ENCODE data around the gene DDAH1.

Gene DDAH1

DNA sequence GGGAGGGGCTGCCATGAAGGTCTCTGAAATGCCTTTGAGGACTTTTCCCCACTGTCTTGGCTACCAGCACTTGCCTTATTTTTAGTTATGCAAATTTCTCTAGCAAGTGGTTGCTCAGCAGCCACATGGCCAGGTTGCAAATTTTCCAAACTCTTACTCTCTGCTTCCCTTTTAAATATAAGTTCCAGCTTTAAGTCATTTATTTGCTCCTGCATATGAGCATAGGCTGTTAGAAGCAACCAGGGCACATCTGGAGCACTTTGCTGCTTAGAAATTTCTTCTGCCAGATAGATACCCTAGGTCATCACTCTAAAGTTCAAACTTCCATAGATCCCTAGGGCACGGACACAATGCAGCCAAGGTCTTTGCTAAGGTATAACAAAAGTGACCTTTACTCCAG, 44.8 kb downstream of the DDAH1 start:
- ChIA-PET POLR2A (no interaction called here), CTCF (interaction anchor here (1.3 kb wide), 1 partner anchor 16 kb away, joined by 3 read pairs; no protein-coding TSS in a partner anchor)
- TF ChIP-seq, protein P1, sequence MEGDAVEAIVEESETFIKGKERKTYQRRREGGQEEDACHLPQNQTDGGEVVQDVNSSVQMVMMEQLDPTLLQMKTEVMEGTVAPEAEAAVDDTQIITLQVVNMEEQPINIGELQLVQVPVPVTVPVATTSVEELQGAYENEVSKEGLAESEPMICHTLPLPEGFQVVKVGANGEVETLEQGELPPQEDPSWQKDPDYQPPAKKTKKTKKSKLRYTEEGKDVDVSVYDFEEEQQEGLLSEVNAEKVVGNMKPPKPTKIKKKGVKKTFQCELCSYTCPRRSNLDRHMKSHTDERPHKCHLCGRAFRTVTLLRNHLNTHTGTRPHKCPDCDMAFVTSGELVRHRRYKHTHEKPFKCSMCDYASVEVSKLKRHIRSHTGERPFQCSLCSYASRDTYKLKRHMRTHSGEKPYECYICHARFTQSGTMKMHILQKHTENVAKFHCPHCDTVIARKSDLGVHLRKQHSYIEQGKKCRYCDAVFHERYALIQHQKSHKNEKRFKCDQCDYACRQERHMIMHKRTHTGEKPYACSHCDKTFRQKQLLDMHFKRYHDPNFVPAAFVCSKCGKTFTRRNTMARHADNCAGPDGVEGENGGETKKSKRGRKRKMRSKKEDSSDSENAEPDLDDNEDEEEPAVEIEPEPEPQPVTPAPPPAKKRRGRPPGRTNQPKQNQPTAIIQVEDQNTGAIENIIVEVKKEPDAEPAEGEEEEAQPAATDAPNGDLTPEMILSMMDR (IDR thresholded peaks at IDR 0.05; ENCODE audit: control extremely low read depth, extremely low read depth, low read depth, missing control alignments), result no peak
- DNase-seq (ENCODE audit: extremely low spot score), result no peak

GRCh38 chr1:85417876-85418275, 47.1 kb downstream of the DDAH1 start:
- POLR2A ChIA-PET, result no interaction called here
- TF ChIP-seq, protein P1 (IDR thresholded peaks at IDR 0.05; ENCODE audit: control extremely low read depth, extremely low read depth, low read depth, missing control alignments), result no peak
- DNase-seq (ENCODE audit: extremely low spot score), result no peak

GRCh38 chr1:85417017-85417416, 47.9 kb downstream of the DDAH1 start:
- CTCF ChIA-PET, result interaction anchor here (1.6 kb wide), 1 partner anchor 25 kb away, joined by 3 read pairs; no protein-coding TSS in a partner anchor
- DNase-seq (ENCODE audit: extremely low spot score), result no peak
- TF ChIP-seq, protein P1 (IDR thresholded peaks at IDR 0.05; ENCODE audit: control extremely low read depth, extremely low read depth, low read depth, missing control alignments), result no peak
- POLR2A ChIA-PET, result no interaction called here

More at GRCh38 chr1:85417876-85418275, 47.1 kb downstream of the DDAH1 start:
- CTCF ChIA-PET, result interaction anchor here (1.6 kb wide), 1 partner anchor 26 kb away, joined by 3 read pairs; no protein-coding TSS in a partner anchor

DNA sequence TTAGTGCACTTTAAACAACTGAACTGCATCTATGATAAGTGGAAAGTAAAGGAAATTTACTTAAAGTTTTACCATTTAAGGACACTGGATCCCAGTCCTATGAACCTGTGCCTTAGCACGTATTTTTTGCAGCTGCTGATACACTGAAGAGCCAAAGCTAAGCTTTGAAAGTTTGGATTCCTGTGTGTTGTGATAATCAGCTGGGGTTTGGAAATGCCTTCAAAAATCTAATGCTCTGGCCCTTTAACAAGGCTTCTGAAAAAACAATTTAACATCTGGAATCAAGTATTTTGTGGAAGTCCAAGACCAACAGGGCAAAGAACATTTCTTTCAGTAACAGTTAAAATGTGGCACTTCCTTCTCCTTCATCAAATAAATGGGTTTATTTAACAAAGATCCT, 51.8 kb downstream of the DDAH1 start:
- TF ChIP-seq, protein P1 (IDR thresholded peaks at IDR 0.05; ENCODE audit: control extremely low read depth, extremely low read depth, low read depth, missing control alignments), result no peak
- no peak for DNase-seq (ENCODE audit: extremely low spot score)
- CTCF ChIA-PET, result no interaction called here
- POLR2A ChIA-PET, result no interaction called here

DNA sequence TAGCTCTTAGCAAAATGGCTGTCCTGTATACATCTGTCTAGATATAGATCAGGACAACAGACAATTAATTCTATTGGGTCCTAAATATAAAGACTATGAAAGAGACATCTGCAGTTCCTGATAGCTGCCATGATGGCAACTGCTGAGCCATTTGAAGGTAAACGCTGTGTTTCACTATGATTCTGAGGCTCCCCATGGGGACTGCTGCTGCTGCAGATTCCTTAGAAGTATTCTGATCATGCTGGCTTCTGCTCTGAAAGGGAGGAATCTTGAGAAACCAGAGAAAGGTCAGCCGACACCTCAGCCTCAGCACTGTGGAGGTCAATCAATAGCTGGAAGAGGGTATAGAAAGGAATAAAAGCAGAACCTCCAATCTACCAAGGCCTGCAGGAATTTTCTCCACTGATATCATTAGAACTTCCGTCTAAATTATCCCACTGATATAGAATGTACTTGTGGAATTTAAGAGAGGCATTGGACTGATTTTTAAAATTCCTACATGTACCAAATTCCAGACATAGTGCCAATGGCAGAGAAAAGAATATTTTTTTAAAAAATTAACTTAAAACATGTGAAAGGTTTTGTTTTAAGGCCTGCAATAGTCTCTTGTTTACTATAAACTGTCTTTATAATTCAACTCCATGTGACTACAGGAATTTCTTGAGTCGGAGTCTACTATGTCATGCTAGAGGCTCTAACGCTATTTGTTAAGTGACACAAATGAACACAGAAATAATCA, 53.2 kb downstream of the DDAH1 start:
- TF ChIP-seq, protein P1 (IDR thresholded peaks at IDR 0.05; ENCODE audit: control extremely low read depth, extremely low read depth, low read depth, missing control alignments), result no peak
- CTCF ChIA-PET, result interaction anchor here (1.2 to 1.3 kb wide), 3 partner anchors 11 to 100 kb away, joined by 3 to 4 read pairs (median 3); no protein-coding TSS in a partner anchor

GRCh38 chr1:85409516-85409915, 55.4 kb downstream of the DDAH1 start:
- no peak for DNase-seq (ENCODE audit: extremely low spot score)
- TF ChIP-seq, protein P1 (IDR thresholded peaks at IDR 0.05; ENCODE audit: control extremely low read depth, extremely low read depth, low read depth, missing control alignments), result no peak
- ChIA-PET POLR2A (no interaction called here), CTCF (no interaction called here)

More for the DNA sequence above, 53.2 kb downstream of the DDAH1 start:
- no peak for DNase-seq (ENCODE audit: extremely low spot score)
- POLR2A ChIA-PET, result no interaction called here

All from GM10248 (cell line).